Thoracic aorta (tissue), 2 donors: Measurements from ENCODE around the gene AGAP2. TPM values are rescaled to one million over a fixed set of nuclear protein-coding genes. Genes with fewer than 3 reads are reported as not detected.

Experiments
- ATAC-seq: fragments of 150-250 bp; one replicate; pipeline ENCODE4 v1.8.0; 2017; ENCODE audit warnings: low read depth; ENCODE audit not compliant: insufficient number of reproducible peaks, low FRiP score
- DNase-seq: peaks from one replicate; pipeline ENCODE4 v3.0.0-alpha.2; 2020; ENCODE audit warnings: low spot score
- H3K27ac ChIP-seq, 2 donors: fragments of 200-600 bp; sonication (generic); 1 replicate in 1 of 2; 2 replicates in 1 of 2; pipeline ENCODE4 v1.5.1; 2016; ENCODE audit warnings: mild to moderate bottlenecking in 2 of 2, moderate library complexity in 2 of 2
- H3K27me3 ChIP-seq: fragments of 200-600 bp; sonication (generic); replicated peaks from 2 replicates; pipeline ENCODE4 v1.6.0; 2016; ENCODE audit warnings: mild to moderate bottlenecking; ENCODE audit not compliant: insufficient read depth
- H3K36me3 ChIP-seq: fragments of 200-600 bp; sonication (generic); one replicate; pipeline ENCODE4 v1.5.1; 2016
- H3K4me1 ChIP-seq, 2 donors: fragments of 200-600 bp; sonication (generic); 1 replicate in 1 of 2; 2 replicates in 1 of 2; pipeline versions ENCODE4 v1.5.1 to v1.6.0; 2016; ENCODE audit warnings: low read depth in 2 of 2, mild to moderate bottlenecking in 1 of 2; ENCODE audit not compliant: control insufficient read depth in 1 of 2
- H3K4me3 ChIP-seq: fragments of 200-600 bp; sonication (generic); 2 replicates; pipeline ENCODE4 v1.5.1; 2016; ENCODE audit warnings: mild to moderate bottlenecking
- H3K9me3 ChIP-seq: fragments of 200-600 bp; sonication (generic); 2 replicates; pipeline ENCODE4 v1.5.1; 2016
- CTCF ChIP-seq: fragments of 200-600 bp; sonication (generic); IDR thresholded peaks from one replicate; pipeline ENCODE4 v1.5.1; 2019; ENCODE audit warnings: antibody characterized with exemption
- total RNA-seq, 2 donors: library from RNA; depleted of rRNA; stranded (reverse); fragments of >200 nt; gene quantifications; one replicate each; pipeline versions ENCODE4 v1.1.0 to v1.2.3, GENCODE V29; 2016

Gene AGAP2
- total RNA-seq, 2 donors from 2014 or later = 1.2 to 3.5 TPM

GRCh38 chr12:57695770-57696432 is 42.6 kb downstream of the AGAP2 start:
- ATAC-seq (no peak), DNase-seq (no peak)
- Histone ChIP-seq H3K9me3 (no peaks in the 10 kb centered on the region), H3K4me3 (no peak overlapping the region), H3K36me3 (peaks cover 18% of the 10 kb centered on the region), H3K27me3 (no peaks in the 10 kb centered on the region), H3K4me1 (peaks cover 7 to 13% of the 10 kb centered on the region in 2 donors), H3K27ac (no peak overlapping the region)
- TF ChIP-seq CTCF = no peak

GRCh38 chr12:57694459-57695019 is 44.0 kb downstream of the AGAP2 start:
- Histone ChIP-seq H3K27ac (peak overlapping the region; percentile 58 to 71), H3K4me3 (peak overlapping the region; percentile 89), H3K9me3 (no peaks in the 10 kb centered on the region), H3K27me3 (no peaks in the 10 kb centered on the region), H3K4me1 (peaks cover 7 to 13% of the 10 kb centered on the region in 2 donors), H3K36me3 (peaks cover 18% of the 10 kb centered on the region)
- ATAC-seq (no peak), DNase-seq (no peak)
- TF ChIP-seq CTCF = no peak

- Histone ChIP-seq H3K27me3 (no peaks in the 10 kb centered on the region), H3K27ac (peak within 1 kb of the TSS; percentile 58 to 71), H3K4me3 (peak within 1 kb of the TSS; percentile 89), H3K4me1 (peaks cover 7 to 13% of the 10 kb centered on the region in 2 donors), H3K9me3 (no peaks in the 10 kb centered on the region), H3K36me3 (peaks cover 18% of the 10 kb centered on the region)
- TF ChIP-seq CTCF = peak; percentile 75
- peak; percentile 100 for ATAC-seq
- peak; percentile 97 for DNase-seq
These were observed 44.7 kb downstream of the AGAP2 start, which contains the start of gene OS9 for GRCh38 chr12:57693659-57694458. TSS of gene OS9 (plus strand) at chr12:57694132. CDS start at chr12:57694162, 30 bp downstream.

- Histone ChIP-seq H3K27ac (no peak overlapping the region), H3K27me3 (no peaks in the 10 kb centered on the region), H3K4me1 (peaks cover 7 to 13% of the 10 kb centered on the region in 2 donors), H3K4me3 (peak overlapping the region; percentile 89), H3K9me3 (no peaks in the 10 kb centered on the region), H3K36me3 (peaks cover 18% of the 10 kb centered on the region)
- DNase-seq = no peak
- no peak for ATAC-seq
- TF ChIP-seq CTCF = no peak
These were observed 45.3 kb downstream of the AGAP2 start for GRCh38 chr12:57693317-57693658.

- Histone ChIP-seq H3K4me3 (no peak overlapping the region), H3K9me3 (no peaks in the 10 kb centered on the region), H3K27ac (no peak overlapping the region), H3K27me3 (no peaks in the 10 kb centered on the region), H3K36me3 (peaks cover 18% of the 10 kb centered on the region), H3K4me1 (peaks cover 7 to 13% of the 10 kb centered on the region in 2 donors)
- no peak for DNase-seq
- ATAC-seq = no peak
- no peak for TF ChIP-seq CTCF
These were observed 46.0 kb downstream of the AGAP2 start for GRCh38 chr12:57692500-57692899.
